HG03039 (cell line): ENCODE measurements around the gene SGIP1.
"Not testable (repeated sequence)": the region's sequence is repeated elsewhere in the genome, so short reads cannot be mapped to it uniquely, and the experiment has no call there.

Experiments
- ATAC-seq: cut with Tn5 transposase; IDR thresholded peaks from one replicate; pipeline ENCODE4 v1.9.1; 2021; ENCODE audit warnings: mild to moderate bottlenecking, moderate library complexity; ENCODE audit not compliant: unreplicated experiment

Gene SGIP1

DNA sequence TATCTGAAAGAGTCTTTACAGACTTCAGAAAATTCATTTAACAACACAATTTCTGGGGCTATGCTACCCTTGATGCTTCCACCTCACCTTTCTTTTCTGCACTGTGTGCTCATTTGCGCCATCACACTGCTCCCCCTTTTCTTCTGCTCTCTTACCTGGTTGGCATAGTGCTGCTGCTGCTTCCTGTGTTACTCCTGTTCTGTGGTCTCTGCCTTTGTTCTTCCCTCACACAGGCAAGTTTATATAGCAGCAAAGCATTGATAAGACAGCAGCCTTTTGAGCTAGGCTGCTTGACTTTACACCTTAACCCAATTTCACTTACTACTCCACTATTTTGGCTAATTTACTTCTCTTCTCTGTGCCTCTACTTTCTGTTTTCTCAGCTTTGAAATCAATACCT lies 18.3 kb downstream of the SGIP1 start:
- no peak for ATAC-seq

DNA sequence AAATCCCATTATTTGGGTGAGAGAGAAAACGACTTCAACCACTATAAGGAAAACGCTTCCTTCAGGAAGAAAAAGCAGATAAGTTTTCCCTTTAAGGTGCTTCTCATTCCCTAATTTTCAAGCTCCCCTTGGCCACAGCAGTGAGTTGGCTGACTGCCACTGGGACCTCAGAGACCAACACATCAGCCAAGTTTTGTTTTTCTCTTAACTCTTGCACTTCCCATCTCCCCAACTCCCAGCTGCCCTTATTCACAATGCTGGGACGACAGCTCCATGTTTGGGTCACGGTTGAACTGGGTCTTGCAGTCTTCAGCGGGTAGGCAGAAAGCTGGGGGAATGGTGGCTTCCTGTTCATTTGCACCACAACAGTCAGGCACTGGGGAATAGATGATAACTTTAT lies 18.9 kb downstream of the SGIP1 start:
- no peak for ATAC-seq

DNA sequence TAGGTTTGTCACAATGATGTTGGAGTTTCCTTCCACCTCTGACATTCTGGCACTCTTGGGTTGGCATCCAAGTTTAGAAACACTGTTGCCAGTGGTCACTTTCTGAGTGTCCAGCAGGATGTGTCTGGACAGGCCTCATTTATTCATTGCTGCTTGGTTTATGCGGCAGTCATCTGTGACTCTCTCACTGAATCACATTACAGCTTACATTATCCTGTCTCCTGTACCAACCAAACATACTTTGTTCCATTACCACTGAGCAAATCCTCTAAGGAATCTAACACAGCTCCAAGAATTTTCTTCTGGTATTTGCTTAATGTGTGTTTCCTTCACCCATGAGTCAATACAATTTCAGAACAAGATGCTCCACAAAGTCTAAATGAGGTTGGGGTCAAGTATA lies 19.9 kb downstream of the SGIP1 start:
- ATAC-seq, result no peak

DNA sequence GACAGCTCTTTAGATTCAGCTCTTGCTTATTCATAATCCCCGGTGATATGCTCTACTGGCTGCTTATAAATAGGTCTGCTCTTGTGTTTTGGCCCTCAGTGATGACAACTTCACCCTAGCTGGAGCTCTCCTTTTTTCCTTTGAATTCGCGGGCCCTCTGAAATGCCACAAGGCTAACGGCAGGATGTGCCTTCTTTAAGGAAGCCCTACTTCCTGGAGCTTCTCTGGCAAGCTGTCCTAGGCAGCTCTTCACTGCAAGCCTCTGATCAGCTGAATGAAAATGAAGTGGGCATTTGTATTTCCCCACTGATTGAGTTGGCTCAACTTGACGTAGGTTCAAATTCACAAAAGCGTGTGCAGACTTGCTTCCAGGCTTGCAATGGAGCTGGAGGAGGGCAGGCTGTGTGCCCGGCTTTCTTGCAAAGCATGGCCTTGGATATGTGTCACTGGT lies 22.2 kb downstream of the SGIP1 start:
- no peak for ATAC-seq

DNA sequence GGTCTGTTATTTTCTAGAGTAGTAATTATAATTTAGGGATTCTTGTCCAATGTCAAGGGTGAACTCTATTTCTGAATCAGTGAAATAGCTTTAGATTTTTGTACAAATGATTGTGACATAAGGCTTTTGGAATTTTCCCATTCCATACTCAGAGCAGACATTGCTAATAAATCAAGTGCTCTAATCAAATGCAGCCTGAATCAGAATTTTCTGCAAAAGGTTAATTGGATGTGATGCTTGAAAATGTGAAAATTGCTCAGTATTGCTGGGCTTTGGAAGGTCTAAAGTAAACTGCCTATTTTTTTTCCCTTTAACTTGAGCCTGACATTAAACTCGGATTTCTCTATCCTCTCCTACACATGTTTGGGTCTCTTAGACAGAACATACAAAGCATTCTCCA lies 23.2 kb downstream of the SGIP1 start:
- ATAC-seq, result no peak

DNA sequence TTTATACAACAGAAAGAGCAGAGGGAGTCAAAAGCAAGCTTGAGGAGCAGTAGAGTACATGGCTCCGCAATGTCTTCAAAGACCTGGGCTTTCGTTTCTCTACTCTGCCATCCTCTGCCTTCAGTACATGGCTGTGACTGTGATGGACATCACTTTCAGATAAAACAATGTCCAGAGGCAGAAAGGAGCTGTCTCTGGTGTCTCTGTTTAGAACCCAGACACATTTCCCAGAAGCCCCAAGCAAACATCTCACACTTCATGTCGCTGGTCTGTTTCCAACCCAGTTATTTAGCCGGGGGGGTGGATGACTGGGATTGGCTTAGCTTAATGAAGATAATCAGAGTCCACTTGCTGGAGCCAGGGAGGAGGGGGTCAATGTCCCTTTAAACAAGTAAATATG lies 25.6 kb downstream of the SGIP1 start:
- no peak for ATAC-seq

DNA sequence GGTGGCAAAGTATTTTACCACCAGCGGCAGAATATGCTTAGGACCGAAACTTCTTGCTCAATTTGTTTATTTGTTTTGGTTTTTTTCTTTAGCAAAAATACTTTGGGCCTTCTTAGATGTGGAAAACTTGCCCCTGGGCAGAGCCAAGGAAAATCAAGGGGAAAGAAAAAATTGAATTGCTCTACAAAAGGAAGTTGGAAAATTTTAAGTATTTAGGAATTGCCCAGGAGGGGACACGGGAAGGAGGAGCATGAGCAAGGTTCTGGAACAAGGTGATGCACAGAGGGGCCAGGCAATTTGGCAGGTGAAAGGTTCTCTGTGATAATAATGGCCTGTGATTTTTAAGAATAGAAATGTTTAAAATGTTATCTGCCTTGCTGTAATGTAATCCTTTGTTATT lies 28.6 kb downstream of the SGIP1 start:
- ATAC-seq, result no peak

DNA sequence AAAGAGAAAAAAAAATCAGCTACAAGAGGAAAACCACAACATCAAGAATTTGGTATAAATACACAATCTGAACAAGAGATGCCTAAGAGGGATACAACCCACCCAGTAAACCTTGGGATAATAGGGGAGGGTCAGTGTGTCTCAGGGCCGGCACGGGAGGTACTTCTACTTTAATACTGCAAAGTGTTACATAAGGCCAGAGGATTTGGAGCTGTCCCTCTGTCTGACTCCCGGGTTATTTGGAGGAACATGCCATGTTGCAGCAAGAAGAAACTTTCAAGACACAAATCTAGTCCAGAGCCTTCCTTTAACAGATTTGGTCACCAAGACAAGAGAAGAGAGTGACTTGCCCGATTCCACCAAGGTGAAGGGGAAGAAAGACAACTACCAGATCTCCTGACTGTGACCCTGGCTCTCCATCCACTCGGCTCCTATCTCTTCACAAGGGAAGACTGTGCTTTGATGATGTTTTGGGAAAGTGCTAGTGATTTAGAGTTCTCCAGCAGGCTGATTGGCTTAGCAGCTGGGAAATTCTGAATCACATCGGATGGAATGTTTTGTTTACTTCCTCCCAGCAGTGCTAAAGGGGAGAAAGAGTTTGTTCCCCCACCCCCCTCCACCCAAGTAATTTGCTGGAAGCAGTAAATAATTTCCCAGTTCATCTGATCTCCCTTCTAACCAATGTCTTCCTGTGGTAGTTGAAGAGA lies 29.3 kb downstream of the SGIP1 start:
- ATAC-seq, result no peak

DNA sequence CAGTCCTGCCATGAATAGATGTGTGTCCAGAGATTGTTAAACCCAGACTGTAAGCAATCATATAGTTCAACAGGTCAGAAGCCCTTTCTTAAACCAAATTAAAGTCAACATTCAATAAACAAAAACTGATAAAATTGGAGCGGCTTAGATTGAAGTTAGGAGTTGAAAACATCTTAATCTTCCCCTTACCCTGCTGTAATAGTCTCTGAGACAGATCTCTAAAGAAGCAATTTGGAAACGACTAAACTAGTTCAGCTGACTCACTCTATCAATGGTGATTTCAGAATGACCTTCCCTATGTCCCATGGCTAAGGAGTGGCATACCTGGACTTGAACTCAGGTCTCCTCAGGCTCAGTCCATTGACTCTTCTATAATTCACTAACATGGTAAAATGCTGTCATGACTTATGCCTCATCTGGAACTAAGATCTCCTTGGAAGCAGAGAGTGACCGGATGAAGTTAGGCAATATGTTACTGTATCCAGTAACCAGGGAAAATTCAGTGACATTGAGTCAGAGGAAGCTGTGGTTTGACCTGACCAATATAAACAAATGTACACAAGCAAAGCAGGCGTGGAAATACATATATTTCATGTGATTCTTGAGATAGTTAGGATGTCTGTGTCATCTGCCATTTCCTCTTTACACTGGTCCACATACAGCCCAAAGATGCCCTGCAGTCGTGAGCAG lies 30.1 kb downstream of the SGIP1 start:
- ATAC-seq, result no peak

DNA sequence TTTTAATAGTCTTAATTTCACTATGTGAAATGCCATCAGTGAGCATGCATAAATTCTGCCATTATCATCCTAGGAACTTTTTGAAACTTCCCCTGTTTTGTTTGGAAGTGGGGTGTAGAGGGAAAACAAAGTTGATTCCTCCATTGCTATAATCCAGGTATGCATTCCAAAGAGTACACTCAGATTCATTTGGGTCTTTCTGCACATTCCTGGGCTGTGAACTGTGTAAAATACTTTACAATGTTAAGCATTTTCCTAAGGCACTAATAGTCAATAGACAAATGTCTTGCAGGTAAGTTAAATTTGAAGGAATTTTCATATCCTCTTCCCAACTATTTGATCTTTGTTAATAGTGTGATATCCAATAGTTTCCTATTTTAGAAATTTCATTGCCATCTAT lies 36.2 kb downstream of the SGIP1 start:
- ATAC-seq, result no peak

DNA sequence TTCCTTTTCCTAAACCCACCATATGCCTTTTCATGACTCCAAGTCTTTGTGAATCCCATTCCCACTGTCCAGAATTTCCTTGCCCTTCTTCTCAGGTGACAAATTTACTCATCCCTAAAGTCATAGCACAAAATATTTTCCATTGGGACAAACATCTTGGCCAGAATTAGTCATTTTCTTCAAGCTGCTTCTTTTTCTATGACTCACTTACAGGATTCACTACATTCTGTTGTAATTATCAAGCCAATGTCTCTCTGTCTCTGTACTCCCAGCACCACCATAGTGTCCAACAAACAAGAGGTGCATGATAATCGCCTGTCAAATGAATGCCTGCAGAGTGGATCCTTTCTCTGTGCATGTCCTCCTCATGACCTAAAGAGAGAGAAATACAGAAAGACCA lies 37.8 kb downstream of the SGIP1 start:
- ATAC-seq, result no peak

DNA sequence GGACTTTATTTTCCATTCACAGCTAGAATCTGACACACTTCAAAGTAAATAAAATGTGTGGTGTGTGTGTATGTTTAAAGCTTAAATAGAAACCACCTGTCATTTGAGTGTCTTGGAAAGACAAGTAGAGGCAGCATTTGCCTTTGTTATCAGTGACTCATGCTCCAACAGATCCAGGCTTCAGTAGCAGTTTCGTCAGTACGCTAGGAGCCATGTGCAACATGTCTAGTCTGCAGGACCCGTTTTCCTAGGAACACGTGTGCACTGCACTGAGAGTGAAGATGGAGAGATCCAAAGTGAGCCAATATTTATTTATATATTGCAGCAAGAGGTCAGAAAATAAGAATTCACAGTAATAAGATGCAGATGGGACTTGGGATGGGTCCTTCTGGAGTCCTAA lies 41.8 kb downstream of the SGIP1 start:
- no peak for ATAC-seq

DNA sequence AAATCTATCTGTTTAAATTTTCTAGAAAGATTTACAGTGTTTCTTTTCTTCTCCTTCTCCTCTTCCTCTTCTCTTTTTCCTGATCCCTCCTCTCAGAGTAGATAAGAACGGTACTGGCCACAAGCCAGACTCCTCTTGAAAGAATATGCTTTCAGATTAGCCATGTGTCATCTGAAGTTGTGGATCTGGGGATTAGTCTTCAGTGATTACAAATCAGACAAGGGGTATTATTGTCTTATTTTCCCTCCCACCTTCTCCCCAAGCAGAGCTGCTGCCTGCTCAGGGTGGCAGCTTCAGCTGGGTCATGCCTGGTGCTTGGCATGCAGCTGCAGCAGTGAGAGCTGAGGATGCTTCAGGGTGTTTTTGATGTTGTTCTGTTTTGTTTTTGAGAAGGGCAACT lies 42.7 kb downstream of the SGIP1 start:
- no peak for ATAC-seq

DNA sequence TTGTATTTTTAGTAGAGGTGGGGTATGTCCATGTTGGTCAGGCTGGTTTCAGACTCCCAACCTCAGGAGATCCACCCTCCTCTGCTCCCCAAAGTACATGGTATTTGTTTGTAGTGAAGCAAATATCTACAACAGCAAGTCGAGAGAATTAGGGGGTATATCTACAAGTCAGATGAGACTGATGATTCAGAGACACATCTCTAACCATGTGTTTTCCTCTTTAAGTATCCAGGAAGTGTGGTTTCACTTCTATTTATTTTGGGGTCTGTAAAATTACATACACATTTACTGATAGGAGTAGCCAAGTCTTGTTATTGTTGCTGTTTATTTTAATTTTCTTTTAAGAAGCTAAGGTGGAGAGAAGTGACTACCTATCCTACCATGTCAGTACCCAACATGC lies 44.9 kb downstream of the SGIP1 start:
- no peak for ATAC-seq

DNA sequence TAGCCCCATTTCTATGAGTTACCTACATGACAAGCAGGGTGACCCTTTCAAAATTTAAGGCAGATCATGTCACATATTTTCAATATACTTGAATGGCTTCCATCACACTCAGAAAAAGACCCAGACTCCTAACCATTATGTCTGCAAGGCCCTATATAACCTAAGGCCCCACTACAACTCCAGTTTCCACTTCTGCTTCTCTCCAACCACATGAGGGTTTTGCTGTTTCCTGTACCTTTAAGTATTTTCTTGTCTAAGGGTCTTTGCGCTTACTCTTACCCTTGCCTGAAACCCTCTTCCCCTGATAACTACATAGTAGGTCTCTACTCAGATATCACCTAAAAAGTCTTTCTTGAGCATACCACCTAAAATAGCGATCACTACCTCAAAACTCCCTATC lies 46.1 kb downstream of the SGIP1 start:
- no peak for ATAC-seq

DNA sequence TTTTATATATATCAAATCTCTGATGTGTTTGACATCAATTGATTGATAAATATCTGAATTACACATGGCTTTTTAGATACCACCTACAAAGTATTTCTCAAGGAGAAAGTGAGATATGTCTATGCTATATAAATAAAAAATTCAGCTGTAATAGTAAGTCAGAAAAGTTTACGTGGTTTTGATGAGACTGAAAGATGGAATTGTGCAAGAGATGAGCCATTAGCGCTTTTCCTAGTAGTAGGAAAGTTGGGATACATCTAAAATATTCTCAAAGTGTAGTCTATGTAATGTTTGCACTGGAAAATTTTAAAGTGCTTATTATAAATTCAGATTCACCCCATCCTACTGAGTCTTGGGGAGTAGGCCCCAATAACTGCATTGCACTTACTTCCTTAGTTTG lies 49.1 kb downstream of the SGIP1 start:
- ATAC-seq, result no peak

DNA sequence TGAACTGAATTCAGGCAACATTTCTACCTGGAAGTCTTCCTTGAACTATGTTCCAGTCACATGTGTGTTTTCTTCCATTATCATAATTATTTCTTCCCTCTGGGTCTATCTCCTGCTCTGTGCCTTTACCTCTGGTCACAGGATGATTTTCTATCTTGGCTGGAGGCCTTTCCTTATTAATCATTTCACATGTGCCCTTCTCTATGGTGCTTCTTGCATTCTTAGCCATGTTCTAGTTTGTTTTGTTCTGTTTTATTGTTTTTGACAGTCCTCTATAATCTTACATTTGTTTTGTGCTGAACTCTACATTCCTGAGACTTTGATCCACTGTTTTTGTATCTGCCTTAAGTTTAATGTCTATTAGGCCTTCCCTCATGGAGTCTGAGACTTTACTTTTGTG lies 51.0 kb downstream of the SGIP1 start:
- ATAC-seq, result no peak

DNA sequence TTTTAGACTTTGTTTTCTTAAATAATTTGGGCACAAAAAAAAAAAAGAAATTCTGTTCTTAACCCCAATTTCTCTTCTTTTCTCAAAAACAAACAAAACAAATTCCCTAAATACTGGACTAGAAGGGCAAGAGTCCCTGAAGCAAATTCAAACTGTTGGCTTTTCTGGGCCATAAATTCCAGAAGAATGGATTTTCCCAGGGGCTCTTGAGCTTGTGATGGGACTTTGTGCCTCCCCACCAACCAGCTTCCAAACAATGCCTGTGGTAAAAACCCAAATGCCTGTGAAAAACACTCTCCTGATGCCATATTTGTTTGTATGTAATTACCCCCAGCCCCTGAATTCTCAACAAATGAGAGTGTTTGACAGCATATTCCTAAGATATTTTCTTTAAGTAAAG lies 55.4 kb downstream of the SGIP1 start:
- no peak for ATAC-seq

DNA sequence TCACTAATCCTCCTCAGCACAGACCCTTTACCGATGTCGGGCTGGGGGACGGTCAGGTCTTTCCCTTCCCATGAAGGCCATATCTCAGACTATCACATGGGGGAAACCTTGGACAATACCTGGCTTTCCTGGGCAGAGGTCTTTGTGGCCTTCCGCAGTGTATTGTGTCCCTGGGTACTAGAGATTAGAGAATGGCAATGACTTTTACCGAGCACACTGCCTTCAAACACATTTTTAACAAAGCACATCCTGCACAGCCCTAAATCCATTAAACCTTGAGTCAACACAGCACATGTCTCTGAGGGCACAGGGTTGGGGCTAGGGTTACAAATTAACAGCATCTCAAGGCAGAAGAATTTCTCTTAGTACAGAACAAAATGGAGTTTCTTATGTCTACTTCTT lies 58.2 kb downstream of the SGIP1 start:
- not testable (repeated sequence) for ATAC-seq

DNA sequence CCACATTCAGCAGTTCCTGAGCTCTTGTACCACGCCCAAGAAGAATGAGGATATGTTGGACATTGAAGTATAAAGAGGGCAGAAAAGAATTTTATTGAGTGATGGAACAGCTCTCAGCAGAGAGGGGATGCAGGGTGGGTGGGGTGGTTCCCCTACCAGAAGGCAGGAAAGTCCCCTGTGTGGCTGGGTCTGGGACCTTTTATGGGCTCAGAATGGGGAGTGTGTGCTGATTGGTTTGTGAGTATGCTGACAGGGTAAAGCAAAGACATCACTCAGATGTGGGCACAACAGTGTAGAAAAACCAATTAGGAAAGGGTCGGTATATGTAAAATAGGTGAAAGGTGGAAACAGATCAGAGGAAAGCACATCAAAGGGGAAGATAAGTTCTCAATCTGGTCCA lies 62.2 kb downstream of the SGIP1 start:
- no peak for ATAC-seq

DNA sequence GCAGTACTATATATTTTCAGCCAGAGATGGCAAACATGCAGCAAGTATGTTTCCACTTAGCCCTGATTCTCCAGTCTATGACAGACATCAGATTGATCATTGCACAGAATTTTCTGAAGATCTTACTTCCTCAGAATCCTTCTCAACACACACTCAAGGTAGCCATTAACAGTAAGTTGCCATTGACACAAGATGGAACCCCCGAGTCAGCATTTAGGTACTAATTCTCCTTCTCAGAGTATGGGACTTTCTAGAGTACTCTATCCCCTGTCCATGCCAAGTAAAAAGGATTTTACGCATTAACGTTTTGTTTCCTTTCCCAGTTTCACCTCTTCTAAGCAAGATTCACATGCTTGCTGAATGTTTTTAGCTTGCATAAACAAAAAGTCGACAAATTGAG lies 63.5 kb downstream of the SGIP1 start:
- ATAC-seq, result no peak

DNA sequence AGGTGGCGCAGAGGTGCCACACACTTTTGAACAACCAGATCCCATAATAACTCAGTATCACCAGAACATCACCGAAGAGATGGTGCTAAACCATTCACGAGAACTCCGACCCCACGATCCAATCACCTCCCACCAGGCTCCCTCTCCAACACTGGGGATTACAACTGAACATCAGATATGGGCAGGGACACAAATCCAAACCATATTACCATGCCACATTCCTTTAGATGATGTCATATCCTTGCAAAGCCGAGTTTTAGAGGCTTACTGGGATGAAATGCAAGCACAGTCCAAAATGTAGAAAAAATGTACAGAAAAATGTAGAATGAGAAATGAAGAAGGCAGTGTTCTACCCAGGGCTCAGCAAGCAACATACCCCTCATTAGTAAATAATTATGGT lies 64.7 kb downstream of the SGIP1 start:
- no peak for ATAC-seq

DNA sequence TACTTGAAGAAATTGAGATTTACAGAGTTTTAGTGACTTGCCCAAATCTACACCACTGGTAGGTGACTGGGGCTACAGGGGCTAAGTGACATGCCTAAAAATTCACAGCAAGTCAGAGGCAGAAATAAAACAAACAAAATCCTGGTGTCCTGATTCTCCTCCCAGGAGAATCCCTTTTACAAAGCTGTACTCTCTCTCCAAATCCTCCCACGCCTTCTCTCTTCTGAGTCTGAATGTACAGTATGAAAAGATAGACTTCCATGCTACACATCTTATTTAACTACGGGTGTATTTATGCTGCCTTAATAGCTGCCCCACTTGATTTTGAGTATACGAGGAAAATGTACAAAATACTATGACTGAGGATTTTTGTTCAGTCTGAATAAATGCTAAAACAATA lies 65.4 kb downstream of the SGIP1 start:
- ATAC-seq, result no peak
